ENCODE measurements around the gene ZNF511.

DNA sequence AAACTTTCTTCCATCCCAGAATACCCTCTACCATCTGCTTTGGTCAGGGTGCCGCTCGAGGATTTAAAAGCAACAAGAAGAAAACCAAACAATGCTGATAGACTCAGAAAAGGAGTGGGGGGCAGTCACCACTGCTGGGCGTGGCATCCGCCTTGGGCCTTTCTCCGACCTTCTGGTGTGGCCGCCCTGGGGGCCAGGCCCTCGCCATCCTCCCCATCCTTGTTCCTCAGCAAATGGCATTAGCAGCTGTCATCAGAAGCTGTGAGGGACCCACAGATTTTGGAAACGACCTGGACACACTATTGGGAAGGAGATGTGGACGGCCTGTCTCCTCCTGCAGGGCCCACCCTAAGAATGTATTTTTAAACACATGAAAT is 4.0 kb downstream of the ZNF511 start:
- no peak for TF ChIP-seq CTCF (conservative IDR thresholded peaks at IDR 0.05; ENCODE audit: low read depth, low read length)
- no peak for TF ChIP-seq EZH2 (IDR thresholded peaks at IDR 0.05; ENCODE audit: low read length, unreplicated experiment)

All from PC-3 (cell line).